ENCODE measurements around the gene LYPD6B. TPM values are rescaled to one million over a fixed set of nuclear protein-coding genes. Genes with fewer than 3 reads are reported as not detected.

The LYPD6B gene
- total RNA-seq, 1 donor from 2014 or later, result 13.5 TPM

DNA sequence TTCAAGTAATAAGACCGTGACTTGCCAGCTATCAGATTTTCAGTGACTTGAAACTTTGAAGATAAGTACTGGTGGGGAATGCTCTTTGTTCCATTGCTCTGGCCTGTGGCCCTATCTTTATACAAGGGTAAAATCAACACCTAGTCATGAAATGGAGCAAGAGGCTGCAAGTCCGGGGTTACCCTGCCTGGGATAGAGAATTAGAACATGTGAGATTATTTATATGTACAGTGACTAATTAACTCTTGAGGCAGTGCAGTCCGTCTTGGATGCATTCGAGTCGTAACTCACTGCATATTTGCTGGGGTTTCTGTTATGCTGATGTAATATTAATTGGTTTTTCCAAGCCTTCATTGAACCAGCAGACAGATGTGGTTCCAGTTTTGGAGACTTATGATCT, 186.0 kb downstream of the LYPD6B start:
- peaks cover 20% of the 10 kb centered on the region for H3K4me1 Mint-ChIP-seq (ENCODE audit: unreplicated experiment)
- TF ChIP-seq, protein P1, sequence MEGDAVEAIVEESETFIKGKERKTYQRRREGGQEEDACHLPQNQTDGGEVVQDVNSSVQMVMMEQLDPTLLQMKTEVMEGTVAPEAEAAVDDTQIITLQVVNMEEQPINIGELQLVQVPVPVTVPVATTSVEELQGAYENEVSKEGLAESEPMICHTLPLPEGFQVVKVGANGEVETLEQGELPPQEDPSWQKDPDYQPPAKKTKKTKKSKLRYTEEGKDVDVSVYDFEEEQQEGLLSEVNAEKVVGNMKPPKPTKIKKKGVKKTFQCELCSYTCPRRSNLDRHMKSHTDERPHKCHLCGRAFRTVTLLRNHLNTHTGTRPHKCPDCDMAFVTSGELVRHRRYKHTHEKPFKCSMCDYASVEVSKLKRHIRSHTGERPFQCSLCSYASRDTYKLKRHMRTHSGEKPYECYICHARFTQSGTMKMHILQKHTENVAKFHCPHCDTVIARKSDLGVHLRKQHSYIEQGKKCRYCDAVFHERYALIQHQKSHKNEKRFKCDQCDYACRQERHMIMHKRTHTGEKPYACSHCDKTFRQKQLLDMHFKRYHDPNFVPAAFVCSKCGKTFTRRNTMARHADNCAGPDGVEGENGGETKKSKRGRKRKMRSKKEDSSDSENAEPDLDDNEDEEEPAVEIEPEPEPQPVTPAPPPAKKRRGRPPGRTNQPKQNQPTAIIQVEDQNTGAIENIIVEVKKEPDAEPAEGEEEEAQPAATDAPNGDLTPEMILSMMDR (IDR thresholded peaks at IDR 0.05), result no peak
- H3K27me3 Mint-ChIP-seq (ENCODE audit: unreplicated experiment), result peaks cover 8% of the 10 kb centered on the region
- no peaks in the 10 kb centered on the region for H3K36me3 Mint-ChIP-seq (ENCODE audit: unreplicated experiment)
- no peaks in the 10 kb centered on the region for H3K9me3 Mint-ChIP-seq (ENCODE audit: unreplicated experiment)
- H3K27ac Mint-ChIP-seq (ENCODE audit: unreplicated experiment), result no peak overlapping the region
- H3K4me3 Mint-ChIP-seq (ENCODE audit: unreplicated experiment), result no peak overlapping the region
- DNase-seq (ENCODE audit: extremely low spot score, unreplicated experiment), result no peak

DNA sequence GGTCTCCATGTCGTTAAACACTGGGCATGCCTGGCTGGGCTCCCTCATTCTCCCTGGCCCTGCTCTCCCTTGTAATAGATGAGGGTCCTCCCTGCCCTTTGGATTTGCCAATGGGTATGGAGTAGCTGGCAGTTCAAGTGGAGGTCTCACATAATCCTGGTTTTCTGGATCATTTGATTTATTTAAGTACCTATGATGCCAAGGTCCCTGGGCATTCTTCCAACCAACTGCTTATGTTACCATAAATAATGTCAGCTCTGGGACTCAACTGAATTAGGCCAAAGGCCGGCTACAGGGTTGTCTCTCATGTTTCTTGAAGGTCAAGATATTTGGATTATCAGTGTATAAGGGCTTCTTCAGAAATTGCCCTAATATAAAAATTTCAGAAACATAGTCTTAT, 186.9 kb downstream of the LYPD6B start:
- DNase-seq (ENCODE audit: extremely low spot score, unreplicated experiment), result no peak
- Mint-ChIP-seq H3K36me3 (ENCODE audit: unreplicated experiment) (no peaks in the 10 kb centered on the region), H3K4me1 (ENCODE audit: unreplicated experiment) (peaks cover 20% of the 10 kb centered on the region), H3K4me3 (ENCODE audit: unreplicated experiment) (no peak overlapping the region), H3K9me3 (ENCODE audit: unreplicated experiment) (no peaks in the 10 kb centered on the region), H3K27ac (ENCODE audit: unreplicated experiment) (no peak overlapping the region), H3K27me3 (ENCODE audit: unreplicated experiment) (peaks cover 12% of the 10 kb centered on the region)
- TF ChIP-seq, protein P1 (IDR thresholded peaks at IDR 0.05), result no peak

DNA sequence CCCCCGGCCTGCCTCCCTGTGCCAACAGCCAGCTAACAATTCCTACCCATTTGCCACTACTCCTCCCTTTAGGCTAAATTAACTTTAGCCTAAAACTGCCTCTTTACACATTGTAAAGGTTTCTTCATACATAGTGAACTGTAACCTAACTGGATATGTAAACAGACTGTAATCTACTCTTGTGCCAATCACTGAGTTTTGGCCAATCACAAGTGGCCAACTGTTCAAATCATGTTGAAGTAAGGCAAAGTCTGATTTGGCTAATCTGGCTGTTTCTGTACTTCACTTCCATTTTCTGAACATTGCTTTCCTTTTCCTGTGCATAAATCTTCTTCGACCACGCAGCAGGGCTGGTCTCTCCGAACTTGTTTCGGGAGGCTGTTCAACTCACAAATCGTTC, 188.3 kb downstream of the LYPD6B start:
- peaks cover 11% of the 10 kb centered on the region for H3K27me3 Mint-ChIP-seq (ENCODE audit: unreplicated experiment)
- no peak overlapping the region for H3K4me3 Mint-ChIP-seq (ENCODE audit: unreplicated experiment)
- no peaks in the 10 kb centered on the region for H3K9me3 Mint-ChIP-seq (ENCODE audit: unreplicated experiment)
- no peak for DNase-seq (ENCODE audit: extremely low spot score, unreplicated experiment)
- TF ChIP-seq, protein P1 (IDR thresholded peaks at IDR 0.05), result no peak
- peaks cover 17% of the 10 kb centered on the region for H3K4me1 Mint-ChIP-seq (ENCODE audit: unreplicated experiment)
- no peaks in the 10 kb centered on the region for H3K36me3 Mint-ChIP-seq (ENCODE audit: unreplicated experiment)
- H3K27ac Mint-ChIP-seq (ENCODE audit: unreplicated experiment), result no peak overlapping the region

DNA sequence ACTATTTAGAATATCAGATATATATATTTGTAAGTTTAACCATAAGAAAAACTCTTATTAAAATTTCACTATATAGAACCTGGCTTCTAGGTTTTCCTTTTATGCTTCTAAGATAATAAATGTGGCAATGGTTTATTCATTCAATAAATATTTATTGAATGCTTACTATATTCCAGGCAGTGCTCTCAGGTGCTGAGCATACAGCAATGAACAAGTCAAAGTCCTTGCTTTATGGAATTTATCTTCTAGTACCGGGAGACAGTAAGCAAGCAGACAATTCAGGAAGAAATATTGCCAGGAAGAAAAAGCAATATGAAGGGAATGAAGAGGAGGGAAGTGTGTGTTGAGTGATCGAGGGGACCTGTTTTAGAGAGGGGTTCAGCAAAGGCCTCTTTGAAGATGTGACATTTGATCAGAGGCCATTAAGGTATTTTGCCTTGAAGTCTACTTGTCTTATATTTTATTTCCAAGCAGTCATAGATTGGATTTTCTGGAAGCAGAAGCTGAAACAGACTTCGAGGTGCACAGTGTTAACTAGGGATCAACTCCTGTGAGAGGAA, 197.4 kb downstream of the LYPD6B start:
- no peaks in the 10 kb centered on the region for H3K36me3 Mint-ChIP-seq (ENCODE audit: unreplicated experiment)
- H3K27me3 Mint-ChIP-seq (ENCODE audit: unreplicated experiment), result peaks cover 20% of the 10 kb centered on the region
- H3K4me3 Mint-ChIP-seq (ENCODE audit: unreplicated experiment), result no peak overlapping the region
- no peak overlapping the region for H3K27ac Mint-ChIP-seq (ENCODE audit: unreplicated experiment)
- H3K9me3 Mint-ChIP-seq (ENCODE audit: unreplicated experiment), result peaks cover 4% of the 10 kb centered on the region
- H3K4me1 Mint-ChIP-seq (ENCODE audit: unreplicated experiment), result no peaks in the 10 kb centered on the region
- TF ChIP-seq, protein P1 (IDR thresholded peaks at IDR 0.05), result no peak
- no peak for DNase-seq (ENCODE audit: extremely low spot score, unreplicated experiment)

DNA sequence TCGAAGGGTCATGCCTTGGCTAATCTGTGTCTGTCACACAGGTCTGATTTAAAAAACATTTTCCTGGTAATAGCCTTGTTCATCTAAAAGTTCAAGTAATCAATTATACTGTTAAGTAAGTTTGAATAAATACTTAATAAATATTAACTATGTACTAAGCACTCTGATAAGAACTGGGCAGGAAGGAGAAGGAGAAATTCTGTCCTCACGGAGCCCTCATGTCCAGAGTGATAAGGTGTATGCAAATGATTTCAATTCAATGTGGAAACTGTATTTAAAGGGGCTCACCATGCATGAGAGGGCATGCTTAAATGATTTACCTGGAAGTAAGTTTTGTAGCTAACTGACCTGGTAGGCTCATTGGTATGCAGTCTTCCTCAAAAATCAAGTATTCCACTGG, 197.9 kb downstream of the LYPD6B start:
- Mint-ChIP-seq H3K27ac (ENCODE audit: unreplicated experiment) (no peak overlapping the region), H3K27me3 (ENCODE audit: unreplicated experiment) (peaks cover 17% of the 10 kb centered on the region), H3K9me3 (ENCODE audit: unreplicated experiment) (peaks cover 4% of the 10 kb centered on the region), H3K4me1 (ENCODE audit: unreplicated experiment) (no peaks in the 10 kb centered on the region), H3K4me3 (ENCODE audit: unreplicated experiment) (no peak overlapping the region), H3K36me3 (ENCODE audit: unreplicated experiment) (no peaks in the 10 kb centered on the region)
- DNase-seq (ENCODE audit: extremely low spot score, unreplicated experiment), result no peak
- TF ChIP-seq, protein P1 (IDR thresholded peaks at IDR 0.05), result no peak
